Esophagus squamous epithelium (tissue), 4 donors: Measurements from ENCODE around the gene SLC30A9.

Experiments used
- CTCF ChIP-seq, 6 experiments: fragments of 450-650 bp in 4 of 6; fragments of 200-600 bp in 2 of 6; sonication (generic) in 2 of 6; IDR thresholded peaks; one replicate each; pipeline ENCODE4 v1.5.1; 2016 to 2019; ENCODE audit warnings: antibody characterized with exemption in 6 of 6, mild to moderate bottlenecking in 4 of 6, moderate library complexity in 4 of 6
- POLR2A ChIP-seq, 4 donors: fragments of 450-650 bp; IDR thresholded peaks; one replicate each; pipeline ENCODE4 v1.6.1; 2017; ENCODE audit warnings: antibody characterized with exemption in 4 of 4, mild to moderate bottlenecking in 4 of 4, moderate library complexity in 3 of 4

GRCh38 chr4:42066402-42066801, 76.1 kb downstream of the SLC30A9 start:
- TF ChIP-seq POLR2A (IDR thresholded peaks at IDR 0.05) (no peak), CTCF (IDR thresholded peaks at IDR 0.05) (no peak)
